ENCODE data around the gene RXRB.

Gene RXRB

GRCh38 chr6:33174784-33175183, 25.7 kb downstream of the RXRB start:
- no peak for DNase-seq

GRCh38 chr6:33173535-33174180, 26.8 kb downstream of the RXRB start:
- no peak for DNase-seq

GRCh38 chr6:33172688-33173534, 27.6 kb downstream of the RXRB start:
- DNase-seq, result no peak

GRCh38 chr6:33171880-33172687, 28.4 kb downstream of the RXRB start:
- no peak for DNase-seq

- no peak for DNase-seq
Observed at GRCh38 chr6:33171016-33171879, 29.2 kb downstream of the RXRB start.

- no peak for DNase-seq
Observed at GRCh38 chr6:33170176-33171015, 30.1 kb downstream of the RXRB start.

DNA sequence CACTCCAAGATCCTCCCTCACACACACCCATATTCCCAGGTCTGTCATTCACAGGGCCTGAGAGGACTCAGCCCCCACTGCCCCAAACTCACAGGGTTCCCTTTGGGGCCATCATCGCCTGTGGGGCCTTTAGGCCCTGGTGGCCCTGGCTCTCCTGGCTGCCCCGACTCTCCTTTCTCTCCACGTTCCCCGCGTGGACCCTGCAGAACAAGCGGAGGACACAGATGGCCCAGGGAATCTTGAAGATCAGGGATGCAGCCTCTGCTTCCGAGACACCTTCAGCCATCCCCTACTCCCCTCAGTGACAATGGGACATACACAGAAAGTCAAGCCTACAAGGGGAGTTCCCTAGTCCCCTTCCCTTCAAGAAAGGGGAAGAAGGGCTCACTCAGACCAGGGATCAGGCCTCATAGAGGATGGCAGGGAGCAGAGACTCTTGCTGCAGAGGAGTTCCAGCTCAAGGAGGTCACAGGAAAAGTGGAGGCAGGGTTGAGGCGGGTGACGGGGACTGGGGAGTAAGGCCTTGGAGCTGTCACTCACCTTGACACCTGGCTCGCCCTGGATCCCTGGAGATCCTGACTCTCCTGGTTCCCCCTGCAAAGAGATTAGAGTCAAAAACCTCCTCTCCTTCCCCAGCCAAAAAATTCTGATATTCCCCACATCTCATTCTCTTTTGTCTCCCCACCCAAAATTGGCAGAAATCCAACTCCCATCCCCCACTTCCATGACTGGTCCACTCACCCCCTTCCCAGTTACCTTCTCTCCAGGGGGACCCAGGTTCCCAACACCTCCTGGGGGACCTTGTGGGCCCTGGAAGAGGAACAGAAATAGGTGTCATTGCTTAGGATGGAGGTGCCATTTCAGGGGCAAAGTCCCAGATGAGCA, 30.9 kb downstream of the RXRB start:
- no peak for DNase-seq

DNA sequence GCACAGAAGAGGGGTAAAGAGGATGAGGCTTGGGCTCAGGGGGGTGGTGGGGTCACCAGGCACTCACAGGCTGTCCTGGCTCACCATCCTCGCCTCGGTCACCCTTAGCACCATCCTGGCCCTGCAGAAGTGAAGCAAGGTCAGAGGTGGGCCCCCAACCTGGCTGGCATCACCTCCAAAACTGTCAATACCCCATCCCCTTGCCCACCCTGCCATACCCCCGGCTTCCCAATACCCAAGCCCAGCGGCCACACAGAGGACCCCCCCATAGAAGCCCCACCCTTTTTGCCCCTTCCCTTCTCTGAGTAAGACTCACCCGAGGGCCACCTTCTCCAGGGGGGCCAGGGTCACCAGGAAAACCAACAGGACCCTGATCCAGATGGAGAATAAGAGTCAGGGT, 31.8 kb downstream of the RXRB start:
- DNase-seq, result no peak

DNA sequence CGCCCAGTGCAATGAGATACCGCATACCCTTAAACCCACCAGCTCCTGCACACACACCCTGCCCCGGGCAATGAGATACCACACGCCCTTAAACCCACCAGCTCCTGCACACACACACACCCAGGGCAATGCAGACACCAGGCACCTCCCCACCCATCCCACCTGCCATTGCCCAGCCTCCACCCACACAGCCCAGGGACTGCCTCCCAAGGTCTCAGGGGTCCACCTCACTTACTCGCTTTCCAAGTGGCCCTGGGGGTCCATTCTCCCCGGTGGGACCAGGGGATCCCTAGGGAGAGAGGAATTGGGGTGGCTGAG, 32.2 kb downstream of the RXRB start:
- no peak for DNase-seq

- DNase-seq, result no peak
Observed at GRCh38 chr6:33167374-33168283, 32.8 kb downstream of the RXRB start.

DNA sequence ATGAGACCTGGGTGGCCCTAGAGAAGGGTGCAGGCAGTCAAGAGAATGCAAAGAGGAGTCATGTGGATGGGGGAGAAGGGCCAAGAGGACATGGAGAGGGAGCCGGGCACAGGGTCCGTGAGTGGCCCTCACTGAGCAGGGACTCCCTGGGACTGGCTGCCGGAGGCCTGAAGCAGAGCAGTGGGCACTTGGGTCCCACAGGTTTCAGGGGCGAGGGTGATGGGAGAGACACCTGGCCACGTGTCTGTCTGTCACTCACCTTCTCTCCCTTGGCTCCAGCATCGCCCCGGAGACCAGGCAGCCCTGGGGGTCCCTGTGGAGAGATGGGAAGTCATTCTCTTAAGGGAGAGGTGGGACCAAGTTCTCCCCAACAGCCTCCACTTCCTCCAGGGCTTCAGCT, 33.7 kb downstream of the RXRB start:
- DNase-seq, result no peak

- DNase-seq, result no peak
Observed at GRCh38 chr6:33166363-33166762, 34.1 kb downstream of the RXRB start.

DNA sequence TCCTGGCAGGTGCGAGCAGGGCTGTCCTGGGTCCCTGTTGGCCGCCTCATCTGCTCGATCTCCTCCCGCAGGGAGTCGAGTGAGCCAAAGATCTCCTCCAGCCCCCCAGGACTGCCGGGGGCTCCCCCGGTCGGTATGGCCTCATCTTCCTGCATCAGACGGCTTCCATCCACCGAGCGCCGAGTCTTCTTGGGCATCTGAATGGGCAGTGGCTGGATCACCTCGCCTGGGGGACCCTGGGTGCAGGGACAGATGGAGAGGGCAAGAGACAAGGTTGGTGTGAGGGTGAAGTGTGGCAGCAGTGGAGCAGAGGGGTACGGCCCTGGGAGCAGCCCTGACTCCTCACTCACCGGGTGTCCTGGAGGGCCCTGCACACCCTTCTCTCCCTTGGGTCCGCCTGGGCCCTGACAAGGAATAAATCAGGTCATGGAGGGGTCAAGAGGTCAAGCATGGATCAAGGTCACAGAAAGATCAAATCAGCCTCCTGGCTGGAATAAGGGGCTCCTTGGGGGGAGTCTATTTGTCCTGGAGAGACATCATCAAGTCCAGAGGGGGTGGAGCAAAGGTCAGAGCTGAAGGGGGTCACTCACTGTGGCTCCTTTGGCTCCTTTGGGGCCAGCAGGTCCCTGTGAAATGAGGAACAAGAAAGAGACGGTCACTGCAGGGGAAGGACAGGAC, 34.7 kb downstream of the RXRB start:
- DNase-seq, result no peak

- DNase-seq, result no peak
Observed at GRCh38 chr6:33164665-33165373, 35.6 kb downstream of the RXRB start.

GRCh38 chr6:33164176-33164575, 36.3 kb downstream of the RXRB start:
- no peak for DNase-seq

DNA sequence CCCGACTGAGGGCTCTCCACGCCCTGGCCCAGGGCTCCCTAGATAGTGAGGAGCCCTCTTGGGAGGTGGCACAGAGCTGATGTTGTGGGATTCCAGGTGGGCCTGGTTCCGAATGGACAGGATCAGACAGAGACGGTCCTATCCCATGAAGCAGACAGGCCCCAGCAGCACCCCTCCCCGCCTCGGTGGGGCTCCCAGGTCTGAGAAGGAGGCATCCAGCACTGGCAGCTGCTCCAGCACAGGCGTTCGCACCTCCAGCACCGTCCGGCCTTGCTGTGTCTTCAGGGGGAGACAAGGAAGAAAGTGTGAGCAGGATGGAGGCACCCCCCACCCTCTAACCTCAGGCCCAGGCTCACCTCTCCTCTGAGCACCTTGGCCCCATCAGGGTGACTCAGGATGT, 36.9 kb downstream of the RXRB start:
- DNase-seq, result no peak

- DNase-seq, result peak; percentile 52
Observed at GRCh38 chr6:33161354-33162331, 38.8 kb downstream of the RXRB start.
